Brain microvascular endothelial cell (primary cell): ENCODE results near the gene TNFRSF14.

Experiments
- DNase-seq: peaks from one replicate; pipeline ENCODE4 v3.0.0-alpha.2; 2020
- H3K27ac ChIP-seq: fragments of 250-450 bp; sonication (Bioruptor Pico); 2 replicates; pipeline ENCODE4 v1.5.1; 2020; ENCODE audit warnings: mild to moderate bottlenecking, moderate library complexity
- H3K27me3 ChIP-seq: fragments of 250-450 bp; sonication (Bioruptor Pico); replicated peaks from 2 replicates; pipeline ENCODE4 v1.5.1; 2020; ENCODE audit warnings: mild to moderate bottlenecking
- H3K36me3 ChIP-seq: fragments of 250-450 bp; sonication (Bioruptor Pico); replicated peaks from 2 replicates; pipeline ENCODE4 v1.5.1; 2020; ENCODE audit warnings: mild to moderate bottlenecking
- H3K4me3 ChIP-seq: 2 replicates; pipeline ENCODE4 v1.5.1; 2011; ENCODE audit warnings: low read depth, mild to moderate bottlenecking, control low read depth, low read length, moderate library complexity
- CTCF ChIP-seq: IDR thresholded peaks from 2 replicates; pipeline ENCODE4 v1.5.1; 2011; ENCODE audit warnings: low read depth, mild to moderate bottlenecking, moderate library complexity, low read length, control low read depth, inconsistent platforms; ENCODE audit errors: missing control alignments
- in situ Hi-C: cut with HindIII; loops from 2 replicates; pipeline ENCODE4 v1.10.0; 2017; ENCODE audit warnings: low sequenced_read_pairs, low pct_ligation_motif_present

TNFRSF14 gene

GRCh38 chr1:2519029-2519685 is 37.0 kb upstream of the TNFRSF14 start:
- DNase-seq: no peak
- TF ChIP-seq CTCF: no peak
- Histone ChIP-seq H3K27ac (no peak overlapping the region), H3K27me3 (no peaks in the 10 kb centered on the region), H3K36me3 (peaks cover 57% of the 10 kb centered on the region), H3K4me3 (no peak overlapping the region)
- in situ Hi-C loops: loop anchor here (25.0 kb wide), 1 partner anchor 107 kb away; the partner anchor contains the start of gene PEX10

- H3K27ac ChIP-seq: no peak overlapping the region
- DNase-seq: no peak
- no peaks in the 10 kb centered on the region for H3K27me3 ChIP-seq
- peaks cover 55% of the 10 kb centered on the region for H3K36me3 ChIP-seq
- no peak for TF ChIP-seq CTCF
- in situ Hi-C loops: loop anchor here (25.0 kb wide), 1 partner anchor 107 kb away; the partner anchor contains the start of gene PEX10
- no peak overlapping the region for H3K4me3 ChIP-seq
These were observed 36.4 kb upstream of the TNFRSF14 start for GRCh38 chr1:2519729-2520128.

GRCh38 chr1:2520206-2520605 is 36.0 kb upstream of the TNFRSF14 start:
- no peak for TF ChIP-seq CTCF

GRCh38 chr1:2520806-2521205 is 35.4 kb upstream of the TNFRSF14 start:
- TF ChIP-seq CTCF: no peak
- H3K27me3 ChIP-seq: no peaks in the 10 kb centered on the region
- H3K27ac ChIP-seq: no peak overlapping the region
- in situ Hi-C loops: loop anchor here (25.0 kb wide), 1 partner anchor 109 kb away; the partner anchor contains the start of gene PEX10
- H3K36me3 ChIP-seq: peaks cover 44% of the 10 kb centered on the region
- no peak for DNase-seq
- no peak overlapping the region for H3K4me3 ChIP-seq

More at GRCh38 chr1:2520206-2520605, 36.0 kb upstream of the TNFRSF14 start:
- DNase-seq: no peak
- no peaks in the 10 kb centered on the region for H3K27me3 ChIP-seq
- H3K4me3 ChIP-seq: no peak overlapping the region
- in situ Hi-C loops: loop anchor here (25.0 kb wide), 1 partner anchor 108 kb away; the partner anchor contains the start of gene PEX10
- H3K36me3 ChIP-seq: peaks cover 50% of the 10 kb centered on the region
- H3K27ac ChIP-seq: no peak overlapping the region

GRCh38 chr1:2522230-2522629 is 33.9 kb upstream of the TNFRSF14 start:
- in situ Hi-C loops: loop anchor here (25.0 kb wide), 1 partner anchor 110 kb away; the partner anchor contains the start of gene PEX10
- no peak overlapping the region for H3K27ac ChIP-seq
- H3K27me3 ChIP-seq: no peaks in the 10 kb centered on the region
- peaks cover 32% of the 10 kb centered on the region for H3K36me3 ChIP-seq
- no peak for TF ChIP-seq CTCF
- no peak overlapping the region for H3K4me3 ChIP-seq
- no peak for DNase-seq
